GM18505 (cell line): Measurements from ENCODE around the gene ACSBG1.

Source experiments
- ATAC-seq: cut with Tn5 transposase; IDR thresholded peaks from one replicate; pipeline ENCODE4 v1.9.1; 2021; ENCODE audit not compliant: unreplicated experiment
- POLR2A ChIP-seq: IDR thresholded peaks from 4 replicates; pipeline ENCODE4 v1.6.1; 2011; ENCODE audit warnings: borderline replicate concordance; ENCODE audit not compliant: insufficient read depth, insufficient read length; ENCODE audit errors: extremely low read depth

The ACSBG1 gene

GRCh38 chr15:78148392-78149067 is 85.8 kb downstream of the ACSBG1 start:
- ATAC-seq: no peak
- no peak for TF ChIP-seq POLR2A

DNA sequence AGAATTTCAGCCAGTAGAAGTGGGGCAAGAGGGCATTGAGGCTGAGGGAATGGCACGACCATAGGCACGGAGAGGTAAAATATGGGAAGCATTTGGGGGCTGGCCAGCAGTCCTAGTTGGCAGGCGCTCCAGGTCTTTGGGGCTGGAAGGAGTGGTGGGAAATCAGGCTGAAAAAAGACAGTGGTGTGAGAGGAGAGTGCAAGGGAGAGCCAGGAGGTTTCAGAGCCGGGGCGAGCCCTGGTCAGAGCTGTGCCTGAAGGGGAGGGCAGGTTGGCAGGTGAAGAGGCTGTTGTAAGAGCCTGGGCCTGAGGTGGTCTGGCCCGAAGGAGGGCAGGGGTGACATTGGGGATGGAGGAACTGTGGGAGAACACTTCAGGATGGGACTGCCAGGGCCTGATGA is 86.8 kb downstream of the ACSBG1 start:
- no peak for TF ChIP-seq POLR2A

GRCh38 chr15:78146425-78147154 is 87.8 kb downstream of the ACSBG1 start:
- ATAC-seq: no peak
- no peak for TF ChIP-seq POLR2A

More for the DNA sequence above, 86.8 kb downstream of the ACSBG1 start:
- no peak for ATAC-seq

DNA sequence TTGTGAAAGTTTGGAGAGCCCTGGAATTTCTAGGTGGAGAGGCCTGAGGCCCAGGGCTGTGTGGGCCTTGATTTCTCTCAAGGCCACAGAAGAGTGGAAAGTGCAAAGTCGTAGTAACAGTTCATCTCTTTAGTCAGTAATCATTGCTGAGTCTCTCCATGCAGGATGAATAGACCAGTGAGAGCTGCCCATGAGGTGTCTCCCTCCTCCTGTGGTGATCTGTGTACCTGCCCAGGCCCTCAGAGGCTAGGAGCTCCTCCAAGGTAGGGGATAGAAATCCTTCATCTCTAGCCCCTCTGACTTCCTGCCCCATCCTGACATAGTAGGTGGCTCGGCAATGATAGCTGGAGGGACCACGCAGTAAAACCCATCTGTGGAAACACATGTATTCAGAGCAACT is 92.0 kb downstream of the ACSBG1 start:
- TF ChIP-seq POLR2A: no peak
- ATAC-seq: no peak

DNA sequence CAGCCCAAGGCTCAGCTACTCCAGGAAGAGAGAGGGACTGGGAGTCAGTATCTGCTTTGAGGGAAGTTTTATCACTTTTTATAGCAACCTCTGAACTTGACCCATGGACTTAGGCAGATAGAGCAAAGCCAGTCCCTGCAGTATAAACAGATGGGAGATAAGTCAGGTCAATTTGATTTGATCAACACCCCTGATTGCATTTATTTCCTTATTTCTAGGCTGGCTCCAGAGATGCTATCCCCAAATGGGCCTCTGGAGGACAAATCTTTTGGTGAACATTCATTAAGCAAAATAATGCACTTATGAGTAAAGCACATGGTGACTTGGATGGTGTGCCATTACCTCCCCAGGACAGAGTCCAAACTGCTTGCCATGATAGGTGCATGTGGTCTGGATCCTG is 94.1 kb downstream of the ACSBG1 start:
- no peak for TF ChIP-seq POLR2A
- no peak for ATAC-seq

GRCh38 chr15:78139578-78139977 is 94.8 kb downstream of the ACSBG1 start:
- no peak for ATAC-seq
- no peak for TF ChIP-seq POLR2A

- no peak for ATAC-seq
Observed at GRCh38 chr15:78133801-78134200, 100.6 kb downstream of the ACSBG1 start.

GRCh38 chr15:78131295-78132061 is 102.9 kb downstream of the ACSBG1 start, which contains the start of gene CIB2:
TSS of gene CIB2 (minus strand) at chr15:78131445. CDS start at chr15:78131215, 230 bp downstream.
- peak; percentile 80 for ATAC-seq
- TF ChIP-seq POLR2A: peak; percentile 60

More at GRCh38 chr15:78133801-78134200, 100.6 kb downstream of the ACSBG1 start:
- no peak for TF ChIP-seq POLR2A

GRCh38 chr15:78130466-78131294 is 103.7 kb downstream of the ACSBG1 start:
- no peak for ATAC-seq
- no peak for TF ChIP-seq POLR2A

DNA sequence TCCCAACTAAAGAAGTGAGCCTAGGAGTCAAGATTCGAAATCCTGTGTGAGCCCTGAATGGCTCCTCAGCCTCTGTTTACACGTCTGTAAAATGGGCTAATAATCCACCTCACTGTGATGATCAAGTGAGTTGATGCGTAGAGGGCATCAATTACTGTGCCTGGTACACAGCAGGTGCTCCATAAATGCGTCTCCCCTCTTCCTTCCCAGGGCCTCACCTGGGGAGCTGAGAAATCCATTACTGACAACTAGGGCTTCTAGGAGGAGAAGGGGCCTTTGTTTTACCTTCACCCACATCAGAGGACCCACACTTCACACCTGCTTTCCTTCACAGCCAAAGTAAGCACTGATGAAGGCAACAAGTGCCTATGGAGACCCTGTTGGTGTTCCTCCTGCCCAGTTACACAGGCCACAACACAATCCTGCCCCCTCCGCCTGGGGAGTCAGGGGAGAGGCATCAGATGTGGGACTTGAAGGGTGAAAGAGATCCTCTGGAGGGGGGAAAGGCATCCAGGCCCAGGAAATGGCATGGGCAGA is 104.5 kb downstream of the ACSBG1 start:
- no peak for ATAC-seq

DNA sequence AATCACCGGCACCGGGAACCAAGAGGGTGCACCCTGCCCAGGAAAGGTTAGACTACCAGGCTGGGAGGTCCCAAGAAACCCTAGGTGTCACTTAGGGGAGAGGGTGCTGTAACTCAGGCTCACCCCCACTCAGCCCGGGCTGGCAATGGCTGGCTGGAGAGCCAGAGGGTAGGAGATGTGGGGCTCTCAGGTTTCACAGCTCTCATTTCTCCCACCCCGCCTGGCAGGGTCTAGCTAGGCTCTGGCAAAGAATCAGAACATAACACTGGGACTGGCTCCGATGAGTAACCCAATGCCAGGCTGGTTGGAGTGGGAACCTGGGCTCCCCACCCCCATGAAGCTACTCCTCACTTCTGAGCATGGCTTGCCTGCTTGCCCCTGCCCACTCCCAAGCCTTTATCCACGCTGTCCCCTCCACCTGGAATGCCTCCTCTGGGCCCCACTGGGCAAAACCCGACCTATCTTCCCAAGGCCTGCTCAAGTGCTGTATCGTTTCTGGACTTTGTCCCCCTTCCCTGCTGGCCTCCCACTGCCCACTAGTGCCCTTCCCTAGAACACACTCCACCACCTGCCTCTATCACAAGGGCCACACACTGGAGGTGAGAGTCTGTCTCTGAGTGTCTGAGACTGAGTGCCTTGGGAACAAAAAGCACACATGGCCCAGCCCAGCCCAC is 105.2 kb downstream of the ACSBG1 start:
- no peak for ATAC-seq
- TF ChIP-seq POLR2A: no peak

More for the DNA sequence above, 104.5 kb downstream of the ACSBG1 start:
- TF ChIP-seq POLR2A: no peak

GRCh38 chr15:78127882-78128281 is 106.5 kb downstream of the ACSBG1 start:
- no peak for TF ChIP-seq POLR2A
- no peak for ATAC-seq
